Prostate gland (tissue), 2 donors: ENCODE data around the gene TACC2. TPM values are rescaled to one million over a fixed set of nuclear protein-coding genes. Genes with fewer than 3 reads are reported as not detected.

Source experiments
- DNase-seq: peaks from one replicate; pipeline ENCODE4 v3.0.0-alpha.2; 2019; ENCODE audit warnings: low spot score
- H3K27ac ChIP-seq, 2 donors: fragments of 200-600 bp; sonication (generic); 2 replicates each; pipeline ENCODE4 v1.5.1; 2017 to 2019
- H3K27me3 ChIP-seq: fragments of 200-600 bp; sonication (generic); replicated peaks from 2 replicates; pipeline ENCODE4 v1.5.1; 2019; ENCODE audit not compliant: insufficient read depth
- H3K36me3 ChIP-seq, 2 donors: fragments of 200-600 bp; sonication (generic); 1 replicate in 1 of 2; 2 replicates in 1 of 2; pipeline versions ENCODE4 v1.5.1 to v1.8.1; 2017 to 2019
- H3K4me1 ChIP-seq: fragments of 200-600 bp; sonication (generic); replicated peaks from 2 replicates; pipeline ENCODE4 v1.5.1; 2019
- H3K4me3 ChIP-seq, 2 donors: fragments of 200-600 bp; sonication (generic); 2 replicates each; pipeline ENCODE4 v1.5.1; 2017 to 2019
- H3K9me3 ChIP-seq: fragments of 200-600 bp; sonication (generic); 2 replicates; pipeline ENCODE4 v1.5.1; 2017
- CTCF ChIP-seq, 4 experiments: fragments of 200-600 bp in 2 of 4; fragments of 450-650 bp in 2 of 4; sonication (generic) in 2 of 4; IDR thresholded peaks; 1 replicate in 3 of 4; 2 replicates in 1 of 4; pipeline ENCODE4 v1.5.1; 2016 to 2019; ENCODE audit warnings: antibody characterized with exemption in 4 of 4, mild to moderate bottlenecking in 2 of 4, moderate library complexity in 2 of 4
- POLR2A ChIP-seq: fragments of 450-650 bp; IDR thresholded peaks from one replicate; pipeline ENCODE4 v1.6.1; 2016; ENCODE audit warnings: antibody characterized with exemption, mild to moderate bottlenecking
- POLR2AphosphoS5 ChIP-seq: sonication (generic); formaldehyde crosslinking; IDR thresholded peaks from one replicate; pipeline ENCODE4 v1.6.1; 2017; ENCODE audit warnings: antibody characterized with exemption
- WGBS: methylation state at CpG from one replicate; pipeline ENCODE4 v1.1.5; 2018; 5-methylcytosine and 5-hydroxymethylcytosine counted together
- intact Hi-C: fragments of 100-400 bp; cut with DNase I; formaldehyde crosslinking; loops from one replicate; pipeline ENCODE4 v1.14.2; 2022
- total RNA-seq, 2 donors: library from RNA; depleted of rRNA; stranded (reverse); fragments of >200 nt; gene quantifications; one replicate each; pipeline ENCODE4 v1.1.0, GENCODE V29; 2016

Gene TACC2
- total RNA-seq, 2 donors from 2014 or later: 101 to 140 TPM

GRCh38 chr10:122182308-122182707 lies 193.3 kb downstream of the TACC2 start:
- H3K4me1 ChIP-seq: no peaks in the 10 kb centered on the region
- H3K4me3 ChIP-seq: no peak overlapping the region
- H3K9me3 ChIP-seq: no peaks in the 10 kb centered on the region
- 77% methylated on average over 6 of the region's 6 CpGs for WGBS
- no peak for DNase-seq
- H3K27me3 ChIP-seq: no peaks in the 10 kb centered on the region
- H3K27ac ChIP-seq: no peak overlapping the region
- intact Hi-C loops: no loop called here
- H3K36me3 ChIP-seq: no peaks in the 10 kb centered on the region
- TF ChIP-seq POLR2A (no peak), CTCF (IDR thresholded peaks at IDR 0.05) (no peak)

GRCh38 chr10:122184254-122184653 lies 195.3 kb downstream of the TACC2 start:
- intact Hi-C loops: no loop called here
- Histone ChIP-seq H3K27me3 (no peaks in the 10 kb centered on the region), H3K27ac (no peak overlapping the region), H3K4me1 (peaks cover 3% of the 10 kb centered on the region), H3K4me3 (no peak overlapping the region), H3K36me3 (no peaks in the 10 kb centered on the region), H3K9me3 (no peaks in the 10 kb centered on the region)
- 67% methylated on average over 6 of the region's 6 CpGs for WGBS
- no peak for DNase-seq
- TF ChIP-seq POLR2A (no peak), POLR2AphosphoS5 (no peak), CTCF (IDR thresholded peaks at IDR 0.05) (no peak)

- no peak for DNase-seq
- Histone ChIP-seq H3K4me1 (peaks cover 3% of the 10 kb centered on the region), H3K27ac (no peak overlapping the region)
Observed at GRCh38 chr10:122185643-122186042, 196.7 kb downstream of the TACC2 start.

GRCh38 chr10:122186816-122187810 lies 198.2 kb downstream of the TACC2 start:
- Histone ChIP-seq H3K9me3 (no peaks in the 10 kb centered on the region), H3K36me3 (no peaks in the 10 kb centered on the region), H3K4me3 (no peak overlapping the region), H3K27me3 (no peaks in the 10 kb centered on the region), H3K4me1 (peaks cover 3% of the 10 kb centered on the region), H3K27ac (peak overlapping the region; percentile 81 to 90)
- intact Hi-C loops: no loop called here
- 70% methylated on average over 19 of the region's 19 CpGs for WGBS
- no peak for DNase-seq
- TF ChIP-seq POLR2A (no peak), CTCF (IDR thresholded peaks at IDR 0.05) (no peak), POLR2AphosphoS5 (no peak)

More at GRCh38 chr10:122185643-122186042, 196.7 kb downstream of the TACC2 start:
- WGBS: 97% methylated on average over 4 of the region's 4 CpGs
- H3K36me3 ChIP-seq: no peaks in the 10 kb centered on the region
- H3K9me3 ChIP-seq: no peaks in the 10 kb centered on the region
- H3K27me3 ChIP-seq: no peaks in the 10 kb centered on the region
- TF ChIP-seq POLR2AphosphoS5 (no peak), CTCF (IDR thresholded peaks at IDR 0.05) (no peak), POLR2A (no peak)
- no peak overlapping the region for H3K4me3 ChIP-seq
- intact Hi-C loops: no loop called here

- peak overlapping the region; percentile 81 to 90 for H3K27ac ChIP-seq
- DNase-seq: peak; percentile 86
- intact Hi-C loops: no loop called here
Observed at GRCh38 chr10:122188706-122189105, 199.7 kb downstream of the TACC2 start.

More at GRCh38 chr10:122188706-122189105, 199.7 kb downstream of the TACC2 start:
- peaks cover 3% of the 10 kb centered on the region for H3K4me1 ChIP-seq
- WGBS: 76% methylated on average over 11 of the region's 11 CpGs
- no peaks in the 10 kb centered on the region for H3K36me3 ChIP-seq
- H3K4me3 ChIP-seq: no peak overlapping the region
- TF ChIP-seq POLR2A (no peak), POLR2AphosphoS5 (peak; percentile 90)
- H3K27me3 ChIP-seq: no peaks in the 10 kb centered on the region
- H3K9me3 ChIP-seq: no peaks in the 10 kb centered on the region
